Esophagus muscularis mucosa (tissue), 4 donors: ENCODE measurements around the gene NKPD1.

Experiments used
- CTCF ChIP-seq, 3 experiments: fragments of 200-600 bp in 2 of 3; fragments of 450-650 bp in 1 of 3; sonication (generic) in 2 of 3; IDR thresholded peaks; one replicate each; pipeline ENCODE4 v1.5.1; 2017 to 2019; ENCODE audit warnings: antibody characterized with exemption in 3 of 3, mild to moderate bottlenecking in 2 of 3, moderate library complexity in 1 of 3
- EP300 ChIP-seq: sonication (generic); formaldehyde crosslinking; IDR thresholded peaks from one replicate; pipeline ENCODE4 v1.6.1; 2017; ENCODE audit warnings: antibody characterized with exemption
- POLR2A ChIP-seq: fragments of 450-650 bp; IDR thresholded peaks from one replicate; pipeline ENCODE4 v1.6.1; 2017; ENCODE audit warnings: antibody characterized with exemption, moderate library complexity, mild to moderate bottlenecking, low read depth

GRCh38 chr19:45173816-45174215, 13.0 kb upstream of the NKPD1 start:
- TF ChIP-seq CTCF (IDR thresholded peaks at IDR 0.05) (no peak), POLR2A (no peak), EP300 (no peak)
